Panc1 (cell line): Measurements from ENCODE around the gene USP49. TPM values are rescaled to one million over a fixed set of nuclear protein-coding genes. Genes with fewer than 3 reads are reported as not detected.
A peak's percentile ranks its signal among the peaks of the same experiment; 100 is the strongest.

ENCODE experiments used
- ATAC-seq: fragments of 200-7000 bp; cut with Tn5 transposase; 2 replicates; pipeline ENCODE4 v1.9.1; 2020; ENCODE audit warnings: mild to moderate bottlenecking, moderate library complexity
- BruUV-seq: library from RNA; stranded (reverse); fragments of 400-500 nt; replicated peaks from 2 replicates; lab custom pipeline; 2021; lab: Mats Ljungman, UMichigan
- CTCF ChIA-PET: fragments of 300-600 bp; sonication (Branson Sonifier 250); formaldehyde crosslinking; loops from one replicate; lab custom pipeline; 2022; ENCODE audit warnings: antibody characterized with exemption; lab: Charles Lee
- POLR2A ChIA-PET: fragments of 300-600 bp; sonication (Branson Sonifier 250); formaldehyde crosslinking; loops from one replicate; lab custom pipeline; 2022; ENCODE audit warnings: antibody characterized with exemption; lab: Charles Lee
- DNase-seq: peaks from one replicate; pipeline ENCODE4 v3.0.0-alpha.2; 2010; ENCODE audit warnings: low read depth, low spot score
- H3K27ac ChIP-seq: 2 replicates; pipeline ENCODE4 v1.5.1; 2011; ENCODE audit warnings: mild to moderate bottlenecking, low read length, inconsistent platforms
- H3K27me3 ChIP-seq: fragments of 200-500 bp; sonication (Bioruptor generic); 2 replicates; pipeline ENCODE4 v1.6.0; 2014; ENCODE audit warnings: low read length, inconsistent platforms; ENCODE audit not compliant: control insufficient read depth, insufficient read depth
- H3K36me3 ChIP-seq: fragments of 200-500 bp; sonication (Bioruptor generic); 2 replicates; pipeline ENCODE4 v1.5.1; 2014; ENCODE audit warnings: inconsistent platforms, mild to moderate bottlenecking, low read length, moderate library complexity; ENCODE audit not compliant: control insufficient read depth, insufficient read depth
- H3K4me1 ChIP-seq: 2 replicates; pipeline ENCODE4 v1.5.1; 2011; ENCODE audit warnings: inconsistent platforms, mild to moderate bottlenecking, low read length, moderate library complexity; ENCODE audit not compliant: control insufficient read depth, insufficient read depth
- H3K4me3 ChIP-seq, 2 experiments: 2 replicates each; pipeline ENCODE4 v1.5.1; 2011 to 2012; ENCODE audit warnings: low read depth in 2 of 2, low read length in 2 of 2, mild to moderate bottlenecking in 2 of 2, inconsistent platforms in 1 of 2, moderate library complexity in 1 of 2
- H3K9me3 ChIP-seq: fragments of 200-500 bp; sonication (Bioruptor generic); 2 replicates; pipeline ENCODE4 v1.5.1; 2014; ENCODE audit warnings: low read depth, mild to moderate bottlenecking, inconsistent platforms, low read length, moderate library complexity; ENCODE audit not compliant: control insufficient read depth, insufficient read depth
- CTCF ChIP-seq: fragments of 450-650 bp; IDR thresholded peaks from 2 replicates; pipeline ENCODE4 v1.5.1; 2017; ENCODE audit warnings: mild to moderate bottlenecking
- POLR2AphosphoS5 ChIP-seq: IDR thresholded peaks from 2 replicates; pipeline ENCODE4 v1.6.1; 2012; ENCODE audit warnings: mild to moderate bottlenecking, low read depth, low read length, moderate library complexity
- REST ChIP-seq, 2 experiments: IDR thresholded peaks; 2 replicates each; pipeline ENCODE4 v1.6.1; 2011 to 2012; ENCODE audit warnings: low read depth in 2 of 2, control low read depth in 1 of 2, low read length in 1 of 2, mild to moderate bottlenecking in 1 of 2, moderate library complexity in 1 of 2; ENCODE audit not compliant: insufficient read depth in 1 of 2
- SIN3A ChIP-seq: IDR thresholded peaks from 2 replicates; pipeline ENCODE4 v1.6.1; 2012; ENCODE audit warnings: low read depth, mild to moderate bottlenecking, low read length, moderate library complexity, borderline replicate concordance; ENCODE audit not compliant: insufficient read depth
- TCF7L2 ChIP-seq: IDR thresholded peaks from 2 replicates; pipeline ENCODE4 v1.6.1; 2011; ENCODE audit warnings: mild to moderate bottlenecking, low read depth, low read length, inconsistent platforms
- in situ Hi-C: cut with HindIII; loops from 2 replicates; pipeline ENCODE4 v1.10.0; 2016; ENCODE audit warnings: low sequenced_read_pairs, low pct_unique_long_range_greater_than_20kb
- intact Hi-C: fragments of 100-400 bp; cut with micrococcal nuclease; formaldehyde crosslinking; loops from one replicate; pipeline ENCODE4 v1.10.0; 2022; ENCODE audit not compliant: unreplicated experiment
- total RNA-seq: library from RNA; stranded (reverse); gene quantifications from one replicate; pipeline ENCODE4 v1.2.1, GENCODE V29; 2021; ENCODE audit not compliant: unreplicated experiment

USP49 gene
- total RNA-seq, 1 experiment from 2014 or later: 5.4 TPM

- intact Hi-C loops: no loop called here
- ATAC-seq: no peak
- H3K4me3 ChIP-seq: no peak overlapping the region
- H3K27ac ChIP-seq: no peak overlapping the region
- CTCF ChIA-PET: interaction anchor here (0.7 kb wide), 1 partner anchor 142 kb away, joined by 4 read pairs; no protein-coding TSS in a partner anchor
- no peaks in the 10 kb centered on the region for H3K9me3 ChIP-seq
- H3K36me3 ChIP-seq: peaks cover 22% of the 10 kb centered on the region
- POLR2A ChIA-PET: interaction anchor here (0.6 kb wide), 1 partner anchor 278 kb away, joined by 7 read pairs; no protein-coding TSS in a partner anchor
- no peak for DNase-seq
- in situ Hi-C loops: no loop called here
- H3K27me3 ChIP-seq: no peaks in the 10 kb centered on the region
- no TSS peak for BruUV-seq
- no peak for TF ChIP-seq TCF7L2
- no peak for TF ChIP-seq REST (IDR thresholded peaks at IDR 0.05; ENCODE audit: insufficient read depth in 1 of 2, low read depth in 2 of 2, low read length in 1 of 2)
- TF ChIP-seq POLR2AphosphoS5: no peak
- no peak for TF ChIP-seq CTCF
- no peak for TF ChIP-seq SIN3A
- H3K4me1 ChIP-seq: peaks cover 7% of the 10 kb centered on the region; the same call in 1 of the 2 replicates
These were observed 32.1 kb upstream of the USP49 start for GRCh38 chr6:41927253-41927652.

DNA sequence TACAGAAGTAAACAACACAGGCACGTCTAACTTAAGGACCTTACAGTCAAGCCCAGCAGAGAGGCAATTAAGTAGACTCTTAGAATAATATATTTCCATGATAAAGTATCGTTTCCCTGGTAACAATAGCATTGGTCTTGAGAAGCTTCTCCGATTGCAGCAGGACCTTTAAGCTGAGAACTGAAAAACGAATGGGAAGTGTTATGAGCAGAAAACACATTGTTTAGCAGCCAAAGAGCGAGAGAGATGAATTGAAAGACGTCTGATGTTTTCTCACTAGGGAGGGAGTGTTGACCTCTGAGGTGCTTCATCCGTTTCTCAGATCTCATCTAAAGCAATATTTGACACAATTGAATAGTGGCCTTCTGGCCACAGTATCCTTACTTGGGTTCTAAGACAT is 27.0 kb upstream of the USP49 start:
- H3K9me3 ChIP-seq: no peaks in the 10 kb centered on the region
- BruUV-seq: no TSS peak
- DNase-seq (no peak), ATAC-seq (no peak)
- intact Hi-C loops (loop anchor here (5.0 kb wide), 2 partner anchors 75 to 135 kb away; partner anchors contain the start of gene TOMM6), in situ Hi-C loops (no loop called here)
- TF ChIP-seq REST (IDR thresholded peaks at IDR 0.05; ENCODE audit: insufficient read depth in 1 of 2, low read depth in 2 of 2, low read length in 1 of 2): no peak
- no peak for TF ChIP-seq CTCF
- no peak for TF ChIP-seq POLR2AphosphoS5
- TF ChIP-seq TCF7L2: no peak
- no peak for TF ChIP-seq SIN3A
- peaks cover 13% of the 10 kb centered on the region; the same call in 1 of the 2 replicates for H3K36me3 ChIP-seq
- POLR2A ChIA-PET: no interaction called here
- H3K4me1 ChIP-seq: peaks cover 19% of the 10 kb centered on the region
- H3K27ac ChIP-seq: peak overlapping the region; percentile 99
- H3K27me3 ChIP-seq: no peaks in the 10 kb centered on the region
- CTCF ChIA-PET: interaction anchor here (0.9 kb wide), 1 partner anchor 252 kb away, joined by 3 read pairs; no protein-coding TSS in a partner anchor
- H3K4me3 ChIP-seq: peak overlapping the region; percentile 96 to 99
